ENCODE results near the gene LY6G6F. TPM values are rescaled to one million over a fixed set of nuclear protein-coding genes. Genes with fewer than 3 reads are reported as not detected.
A peak's percentile ranks its signal among the peaks of the same experiment; 100 is the strongest.

The LY6G6F gene
- total and polyA plus RNA-seq, 2 of the 13 experiments (the other 11 are each of a cell fraction or from before 2014, with no cell fraction given) = not detected

GRCh38 chr6:31663961-31664789, 42.5 kb upstream of the LY6G6F start (continued):
- TF ChIP-seq ZHX2 (IDR thresholded peaks at IDR 0.05; ENCODE audit: low read depth) = no peak
- TF ChIP-seq ZHX2 (CRISPR knock-in tag; IDR thresholded peaks at IDR 0.05; ENCODE audit: borderline replicate concordance) = peak; percentile 56; the same call in 1 of the 2 replicates
- TF ChIP-seq HNF4G (IDR thresholded peaks at IDR 0.05; ENCODE audit: borderline replicate concordance, low read depth, low read length) = 0 out of 2 replicates have a peak, but pooled peaks have one; percentile 34
- no peak for TF ChIP-seq HNF4G (CRISPR knock-in tag; IDR thresholded peaks at IDR 0.05; ENCODE audit: borderline replicate concordance, low read depth)
- 0 out of 2 replicates have a peak, but pooled peaks have one; percentile 12 for TF ChIP-seq MAX (IDR thresholded peaks at IDR 0.05)
- TF ChIP-seq KAT2B (IDR thresholded peaks at IDR 0.05; ENCODE audit: borderline replicate concordance, low read depth, low read length) = no peak
- TF ChIP-seq STAG1 (CRISPR knock-in tag; IDR thresholded peaks at IDR 0.05) = peak; percentile 24; the same call in 1 of the 2 replicates
- TF ChIP-seq ZNF160 (CRISPR knock-in tag; IDR thresholded peaks at IDR 0.05) = 0 out of 2 replicates have a peak, but pooled peaks have one; percentile 32
- TF ChIP-seq RFXAP (CRISPR knock-in tag; IDR thresholded peaks at IDR 0.05; ENCODE audit: borderline replicate concordance) = peak; percentile 76
- TF ChIP-seq NR2F2 (IDR thresholded peaks at IDR 0.05; ENCODE audit: borderline replicate concordance, low read depth) = peak; percentile 16
- 0 out of 2 replicates have a peak, but pooled peaks have one; percentile 18 for TF ChIP-seq ZNF550 (CRISPR knock-in tag; IDR thresholded peaks at IDR 0.05; ENCODE audit: borderline replicate concordance)
- TF ChIP-seq MIER3 (CRISPR knock-in tag; IDR thresholded peaks at IDR 0.05; ENCODE audit: borderline replicate concordance) = 0 out of 2 replicates have a peak, but pooled peaks have one; percentile 7
- TF ChIP-seq PHF5A (CRISPR knock-in tag; IDR thresholded peaks at IDR 0.05; ENCODE audit: low read depth, unreplicated experiment) = peak; percentile 5
- TF ChIP-seq, protein P1, sequence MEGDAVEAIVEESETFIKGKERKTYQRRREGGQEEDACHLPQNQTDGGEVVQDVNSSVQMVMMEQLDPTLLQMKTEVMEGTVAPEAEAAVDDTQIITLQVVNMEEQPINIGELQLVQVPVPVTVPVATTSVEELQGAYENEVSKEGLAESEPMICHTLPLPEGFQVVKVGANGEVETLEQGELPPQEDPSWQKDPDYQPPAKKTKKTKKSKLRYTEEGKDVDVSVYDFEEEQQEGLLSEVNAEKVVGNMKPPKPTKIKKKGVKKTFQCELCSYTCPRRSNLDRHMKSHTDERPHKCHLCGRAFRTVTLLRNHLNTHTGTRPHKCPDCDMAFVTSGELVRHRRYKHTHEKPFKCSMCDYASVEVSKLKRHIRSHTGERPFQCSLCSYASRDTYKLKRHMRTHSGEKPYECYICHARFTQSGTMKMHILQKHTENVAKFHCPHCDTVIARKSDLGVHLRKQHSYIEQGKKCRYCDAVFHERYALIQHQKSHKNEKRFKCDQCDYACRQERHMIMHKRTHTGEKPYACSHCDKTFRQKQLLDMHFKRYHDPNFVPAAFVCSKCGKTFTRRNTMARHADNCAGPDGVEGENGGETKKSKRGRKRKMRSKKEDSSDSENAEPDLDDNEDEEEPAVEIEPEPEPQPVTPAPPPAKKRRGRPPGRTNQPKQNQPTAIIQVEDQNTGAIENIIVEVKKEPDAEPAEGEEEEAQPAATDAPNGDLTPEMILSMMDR (CRISPR knock-in tag; IDR thresholded peaks at IDR 0.05) = peak; percentile 46
- TF ChIP-seq, protein P2, sequence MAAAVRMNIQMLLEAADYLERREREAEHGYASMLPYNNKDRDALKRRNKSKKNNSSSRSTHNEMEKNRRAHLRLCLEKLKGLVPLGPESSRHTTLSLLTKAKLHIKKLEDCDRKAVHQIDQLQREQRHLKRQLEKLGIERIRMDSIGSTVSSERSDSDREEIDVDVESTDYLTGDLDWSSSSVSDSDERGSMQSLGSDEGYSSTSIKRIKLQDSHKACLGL (CRISPR knock-in tag; IDR thresholded peaks at IDR 0.05) = 0 out of 2 replicates have a peak, but pooled peaks have one; percentile 24
- TF ChIP-seq ELF3 (CRISPR knock-in tag; IDR thresholded peaks at IDR 0.05) = peak; percentile 37; the same call in 1 of the 2 replicates
- TF ChIP-seq ZBTB3 (CRISPR knock-in tag; IDR thresholded peaks at IDR 0.05; ENCODE audit: borderline replicate concordance, low read depth) = no peak
- TF ChIP-seq TIGD3 (CRISPR knock-in tag; IDR thresholded peaks at IDR 0.05; ENCODE audit: borderline replicate concordance) = no peak
- 0 out of 2 replicates have a peak, but pooled peaks have one; percentile 42 for TF ChIP-seq TEAD2 (CRISPR knock-in tag; IDR thresholded peaks at IDR 0.05)
